ENCODE data around the gene DMAC2.
"Not testable (repeated sequence)": the region's sequence is repeated elsewhere in the genome, so short reads cannot be mapped to it uniquely, and the experiment has no call there.

The DMAC2 gene

DNA sequence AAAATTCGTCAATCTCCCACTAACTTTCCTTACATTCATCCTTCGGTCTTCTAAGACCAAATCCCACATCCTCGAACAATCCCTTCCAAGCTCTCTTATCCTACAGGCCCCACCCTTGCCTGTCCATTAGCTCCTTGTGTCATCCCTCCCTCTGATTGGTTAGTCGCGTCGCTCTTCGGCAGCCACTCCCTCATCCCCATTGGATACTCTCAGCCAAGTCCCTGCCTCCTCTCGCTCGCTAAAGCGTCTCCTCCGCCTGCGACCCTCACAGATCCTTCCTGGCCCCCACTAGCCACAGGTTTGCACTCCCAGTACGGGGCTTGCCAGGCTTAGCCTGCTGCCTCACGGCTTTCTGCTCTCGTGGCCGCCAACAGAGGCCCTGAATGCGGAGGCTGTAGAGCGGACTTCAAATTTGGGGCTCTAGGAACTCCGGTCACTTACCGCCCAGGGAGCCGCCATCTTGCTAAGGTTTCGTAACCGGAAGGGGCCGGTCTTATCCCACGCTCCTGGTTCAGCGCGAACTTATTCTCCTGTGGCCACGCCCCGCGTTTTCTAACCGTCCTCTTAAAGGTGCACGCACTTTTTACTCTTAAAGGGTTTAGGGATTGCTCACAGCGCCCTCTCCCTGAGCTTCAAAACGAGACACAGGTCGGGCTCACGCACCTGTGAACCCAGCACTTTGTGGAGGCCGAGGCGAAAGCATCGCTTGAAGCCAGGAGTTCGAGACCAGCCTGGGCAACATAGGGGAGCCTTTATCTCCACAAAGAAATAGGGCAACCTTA is at the start of gene DMAC2:
Gene DMAC2, minus strand, starts transcription at position 472 of the 782 bp plus-strand sequence. Its CDS starts 13 bp downstream, at position 459.
- peak; percentile 96 to 97 for DNase-seq

DNA sequence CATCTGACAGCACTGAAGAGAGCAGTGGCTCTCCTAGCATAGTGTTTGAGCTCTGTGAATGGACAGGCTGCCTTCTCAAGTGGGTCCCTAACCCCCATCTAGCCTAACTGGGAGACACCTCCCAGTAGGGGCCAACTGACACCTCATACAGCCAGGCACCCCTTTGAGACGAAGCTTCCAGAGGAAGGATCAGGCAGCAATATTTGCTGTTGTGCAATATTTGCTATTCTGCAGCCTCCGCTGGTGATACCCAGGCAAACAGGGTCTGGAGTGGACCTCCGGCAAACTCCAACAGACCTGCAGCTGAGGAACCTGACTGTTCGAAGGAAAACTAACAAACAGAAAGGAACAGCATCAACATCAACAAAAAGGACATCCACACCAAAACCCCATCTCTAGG is 47.2 kb upstream of the DMAC2 start:
- not testable (repeated sequence) for DNase-seq

DNA sequence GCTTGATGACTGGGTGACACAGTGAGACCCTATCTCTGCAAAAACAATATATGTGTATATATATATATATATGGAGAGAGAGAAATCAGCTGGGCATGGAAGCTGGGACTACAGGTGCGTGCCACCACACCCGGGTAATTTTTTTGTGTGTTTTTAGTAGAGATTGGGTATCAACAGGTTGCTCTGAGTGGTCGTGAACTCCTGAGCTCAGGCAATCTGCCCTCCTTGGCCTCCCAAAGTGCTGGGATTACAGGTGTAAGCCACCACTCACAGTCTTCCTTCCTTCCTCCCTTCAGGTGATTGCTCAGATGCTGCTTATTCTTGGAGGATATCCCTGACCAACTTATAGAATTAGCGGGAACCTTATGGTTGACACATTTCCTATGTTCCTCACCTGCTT is 45.1 kb upstream of the DMAC2 start:
- no peak for DNase-seq

DNA sequence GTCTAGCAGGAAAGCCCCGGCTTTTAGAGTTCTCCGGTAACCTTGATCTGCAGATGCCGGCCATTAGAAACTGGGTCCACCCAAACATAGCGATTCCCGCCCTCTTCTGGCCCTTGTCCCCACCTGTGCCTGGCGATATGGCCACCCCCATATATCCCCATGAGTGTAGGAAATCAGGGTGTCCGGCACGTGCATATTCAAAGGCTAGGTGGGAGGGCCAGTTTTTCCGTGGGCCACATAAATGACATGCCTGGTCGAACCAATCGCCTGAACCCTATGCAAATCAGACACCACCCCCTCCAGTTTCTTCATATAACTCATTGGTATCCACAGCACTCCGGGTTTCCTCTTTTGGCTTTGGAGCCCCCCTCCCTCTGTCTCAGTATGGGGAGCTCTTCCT is 40.6 kb upstream of the DMAC2 start:
- no peak for DNase-seq

DNA sequence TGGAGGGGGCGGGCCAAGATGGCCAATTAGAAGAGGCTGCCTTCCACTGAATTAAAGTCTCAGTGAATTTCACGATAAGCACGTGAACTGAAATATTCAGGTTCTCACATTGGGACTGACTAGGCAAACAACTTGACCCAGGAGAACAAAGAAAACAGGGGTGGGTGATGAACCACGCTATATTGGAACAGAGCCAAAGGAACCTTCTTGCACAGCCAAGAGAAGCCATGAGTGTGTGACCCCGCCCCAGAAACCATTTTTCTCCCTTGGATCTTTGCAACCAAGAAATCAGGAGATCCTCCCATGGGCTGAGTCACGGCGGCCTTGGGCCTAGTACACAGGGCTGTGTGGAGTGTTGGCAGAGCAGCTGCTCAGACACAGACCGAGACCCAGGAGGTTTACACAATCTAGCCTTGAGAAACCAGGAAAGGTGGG is 40.1 kb upstream of the DMAC2 start:
- DNase-seq, result no peak

DNA sequence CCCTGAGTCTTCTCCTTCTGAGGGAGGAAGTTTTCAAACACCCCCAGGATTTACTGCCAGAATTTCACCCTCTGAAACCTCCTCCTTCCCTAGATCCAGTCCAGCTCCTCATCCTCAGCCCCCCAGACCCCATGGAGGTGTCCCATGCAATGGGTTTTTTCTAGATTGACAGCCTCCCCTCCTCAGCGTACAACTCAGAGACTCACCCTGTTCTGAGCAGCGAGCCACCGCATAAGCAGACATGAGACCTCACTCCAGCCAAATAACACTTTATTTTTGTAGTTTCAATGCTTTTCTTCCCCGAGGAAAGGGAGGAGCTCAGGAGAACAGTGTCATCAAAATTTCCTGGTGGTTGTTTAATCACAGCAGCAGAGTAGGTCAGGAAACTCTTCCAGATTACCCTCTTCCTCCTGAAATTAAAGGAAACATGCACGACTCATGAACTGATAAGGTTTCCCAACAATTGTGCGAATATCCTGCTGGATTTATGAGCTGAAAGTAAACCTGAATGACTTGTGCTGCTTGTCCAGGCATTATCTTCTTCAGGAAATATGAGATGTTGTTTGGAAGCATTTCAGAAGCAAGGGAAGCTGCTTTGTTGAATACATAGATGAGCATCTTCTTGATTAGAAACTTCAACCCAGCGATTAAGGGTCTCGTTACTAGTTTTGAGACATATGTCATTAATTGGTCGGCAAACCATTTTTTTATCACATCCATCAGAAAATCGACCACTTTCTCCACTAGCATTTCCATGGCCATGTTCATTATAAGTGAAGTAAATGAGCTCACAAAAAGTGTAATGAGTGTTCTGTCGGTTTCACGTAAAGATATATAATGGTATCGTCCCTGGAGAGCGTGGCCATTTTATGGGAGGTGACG is 39.4 kb upstream of the DMAC2 start:
- DNase-seq, result no peak

DNA sequence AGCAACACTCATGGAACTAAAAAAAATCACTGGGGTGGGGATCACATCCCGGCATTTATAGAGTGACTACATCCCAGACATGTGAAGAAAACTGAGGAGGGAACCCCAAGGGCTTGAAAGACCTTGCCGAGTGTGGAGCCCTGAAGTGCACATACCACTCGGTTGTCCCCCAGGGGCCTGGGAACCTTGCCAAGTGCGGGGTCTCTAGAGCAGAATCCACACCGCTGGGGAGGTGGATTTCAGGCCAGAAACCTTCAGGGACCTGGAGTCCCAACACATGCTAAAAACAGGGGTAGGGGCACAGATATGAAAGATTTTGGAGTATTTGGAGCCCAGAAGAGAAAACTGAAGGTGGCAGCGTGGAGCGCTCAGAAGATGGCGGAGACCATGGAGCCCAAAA is 38.5 kb upstream of the DMAC2 start:
- no peak for DNase-seq

DNA sequence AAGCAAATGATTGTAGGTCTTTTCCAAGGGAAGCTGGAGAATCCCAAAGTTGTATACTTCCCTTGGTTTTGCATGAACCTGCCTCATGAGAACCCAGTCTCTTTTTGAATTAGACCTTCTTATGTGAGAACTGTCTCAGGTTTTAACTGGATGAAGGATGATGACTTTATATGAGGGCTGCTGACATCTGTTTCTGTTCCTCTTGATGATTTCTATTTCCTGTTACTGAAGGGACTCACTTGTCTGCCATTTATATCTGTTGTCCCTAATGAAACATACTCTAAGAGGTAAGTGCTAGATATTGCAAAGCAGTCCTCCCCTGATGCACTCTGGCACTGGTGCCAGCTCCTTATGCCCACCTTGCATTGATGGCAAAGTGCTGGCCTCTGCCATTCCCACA is 36.9 kb upstream of the DMAC2 start:
- no peak for DNase-seq

DNA sequence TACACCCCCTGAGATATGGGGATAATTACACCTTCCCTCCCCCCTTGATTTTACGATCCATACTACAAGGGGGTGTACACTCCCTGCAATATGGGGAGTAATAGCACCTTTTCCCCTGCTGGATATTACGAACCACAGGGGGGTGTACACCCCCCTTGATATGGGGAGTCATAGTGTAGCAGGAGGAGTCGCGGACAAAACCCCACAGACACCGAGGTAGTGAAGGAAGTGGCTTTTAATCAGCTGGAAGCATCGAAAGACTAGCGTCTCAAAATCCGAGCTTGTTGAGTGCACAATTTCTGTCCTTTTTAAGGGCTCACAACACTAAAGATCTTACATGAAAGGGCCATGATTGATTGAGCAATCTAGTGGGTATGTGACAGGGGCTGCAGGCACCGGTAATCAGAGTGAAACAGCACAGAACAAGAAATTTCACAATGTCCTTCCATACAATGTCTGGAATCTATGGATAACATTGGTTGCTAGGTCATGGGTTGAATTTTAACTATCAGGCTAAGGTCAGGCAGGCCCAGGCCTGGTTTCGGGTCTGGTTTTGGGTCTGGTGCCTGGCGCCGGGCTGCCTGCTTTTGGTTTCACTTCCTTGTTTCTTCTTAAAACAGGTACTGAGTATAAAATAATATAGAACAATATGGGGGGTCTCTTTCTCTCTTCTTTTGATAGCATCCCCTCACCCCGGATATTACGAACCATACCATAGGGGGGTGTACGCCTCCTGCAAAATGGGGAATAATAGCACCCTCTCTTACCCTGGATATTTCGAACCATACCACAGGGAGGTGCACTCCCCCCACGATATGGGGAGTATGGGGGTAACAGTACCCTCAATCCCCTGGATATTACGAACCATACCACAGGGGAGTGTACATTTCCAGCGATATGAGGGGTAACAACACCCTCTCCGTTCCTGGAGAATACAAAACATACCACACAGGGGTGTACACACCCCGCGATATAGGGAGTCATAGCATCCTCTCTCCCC is 23.8 kb upstream of the DMAC2 start:
- DNase-seq, result not testable (repeated sequence)

DNA sequence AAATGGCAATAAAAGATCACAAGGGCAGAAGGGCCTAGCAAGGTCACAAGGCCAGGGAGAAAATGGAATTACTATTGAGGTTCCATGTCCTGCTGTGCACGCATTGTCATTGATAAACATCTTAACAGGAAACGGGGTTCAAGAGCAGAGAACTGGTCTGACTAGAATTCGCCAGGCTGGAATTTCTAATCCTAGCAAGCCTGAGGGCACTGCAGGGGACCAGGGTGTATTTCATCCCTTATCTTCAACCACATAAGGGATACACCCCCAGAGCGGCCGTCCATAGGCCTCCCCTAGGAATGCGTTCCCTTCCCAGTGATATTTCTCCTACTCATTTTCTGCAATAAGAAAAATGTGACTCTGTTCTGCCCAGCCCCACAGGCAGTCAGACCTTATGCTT is 22.8 kb upstream of the DMAC2 start:
- DNase-seq, result no peak

DNA sequence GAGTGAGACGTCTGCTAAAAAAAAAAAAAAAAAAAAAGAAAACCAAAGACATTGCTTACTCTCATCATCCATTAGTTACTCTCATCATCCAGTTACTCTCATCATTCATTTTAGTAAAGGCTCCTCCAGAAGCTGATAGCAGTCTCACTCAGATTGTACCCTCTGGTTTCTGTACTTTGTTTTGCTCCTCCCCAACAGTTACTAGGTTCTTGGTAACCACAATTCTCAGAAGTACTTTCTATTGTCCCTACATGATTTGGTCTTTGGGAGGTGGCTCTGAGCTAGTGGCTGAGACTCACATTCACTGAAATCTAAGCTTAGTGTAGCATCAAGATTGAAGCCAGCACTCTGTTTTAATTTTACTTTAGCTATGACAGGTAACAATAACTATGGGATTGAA is 17.5 kb upstream of the DMAC2 start:
- DNase-seq, result no peak

DNA sequence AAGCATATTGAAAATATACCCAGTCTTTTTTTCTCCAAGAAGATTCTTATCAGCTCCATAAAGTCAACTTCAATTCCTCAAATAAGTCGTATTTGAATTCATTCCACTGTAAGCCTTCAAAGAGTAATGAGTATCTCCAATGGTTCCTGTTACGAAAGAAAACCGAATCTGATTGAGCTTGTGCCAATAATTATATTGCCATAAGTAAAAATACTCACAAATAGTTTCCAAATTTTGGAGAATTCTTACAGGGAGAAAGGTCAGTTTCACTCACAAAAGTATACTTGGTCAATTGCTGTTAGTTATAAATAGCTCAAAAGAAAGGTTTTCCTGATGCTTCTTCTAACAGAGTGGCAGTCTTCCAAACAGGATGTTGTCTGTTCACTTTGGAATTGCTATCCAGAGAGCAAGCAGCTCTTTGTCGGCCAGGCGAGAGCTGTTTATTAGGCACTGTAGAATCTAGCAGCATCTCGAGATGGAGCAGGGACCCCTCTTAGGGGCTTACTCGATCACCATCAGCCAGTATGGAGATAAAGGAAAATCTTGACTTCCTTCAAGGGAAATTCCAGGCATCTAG is 16.7 kb upstream of the DMAC2 start:
- no peak for DNase-seq

DNA sequence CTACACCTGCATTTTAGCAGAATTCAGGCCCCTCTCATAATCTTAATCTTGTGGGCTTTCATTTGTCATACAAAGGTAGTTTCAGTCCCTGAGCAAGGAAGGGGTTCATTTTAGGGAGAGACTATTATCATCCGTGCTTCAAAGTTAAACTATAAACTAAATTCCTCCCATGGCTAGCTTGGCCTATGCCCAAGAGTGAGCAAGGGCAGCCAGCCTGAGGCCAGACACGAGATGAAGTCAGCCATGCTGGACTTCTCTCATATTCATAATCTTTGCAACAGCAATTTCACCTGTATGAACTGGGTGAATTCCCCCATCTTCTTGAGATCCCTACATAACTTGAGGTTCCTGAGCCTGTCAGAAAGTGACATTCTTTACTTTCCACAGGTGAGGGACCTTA is 16.2 kb upstream of the DMAC2 start:
- DNase-seq, result no peak

DNA sequence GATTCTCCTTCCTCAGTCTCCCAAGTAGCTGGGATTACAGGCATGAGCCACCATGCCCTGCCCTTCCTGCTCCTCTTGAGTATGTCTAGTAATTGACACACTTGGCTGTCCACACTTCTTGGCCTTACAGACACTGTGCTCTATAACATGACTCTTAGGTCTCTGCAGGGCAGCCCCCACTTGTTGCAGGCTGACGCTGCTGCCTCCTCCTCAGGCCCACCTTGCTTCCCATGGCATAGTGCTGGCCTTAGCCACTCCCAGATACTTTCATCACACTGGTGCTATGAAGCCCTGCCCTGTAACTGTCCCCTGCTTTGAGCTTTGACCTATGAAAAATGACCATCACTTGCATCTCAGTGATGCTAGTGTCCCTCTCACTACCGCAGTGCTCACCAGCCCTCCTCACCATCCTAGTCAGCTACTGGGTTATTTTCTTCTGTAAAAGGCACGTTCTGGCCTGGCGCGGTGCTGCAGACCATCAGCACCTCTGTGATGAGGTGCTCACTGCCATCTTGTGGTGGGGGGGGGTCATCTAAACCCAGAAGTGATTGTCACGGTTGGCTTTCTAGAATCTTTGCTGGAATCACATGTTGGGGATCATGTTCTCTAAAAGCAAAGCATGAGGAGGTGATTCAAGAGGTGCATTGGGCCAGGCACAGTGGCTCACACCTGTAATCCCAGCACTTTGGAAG is 13.0 kb upstream of the DMAC2 start:
- DNase-seq, result no peak

DNA sequence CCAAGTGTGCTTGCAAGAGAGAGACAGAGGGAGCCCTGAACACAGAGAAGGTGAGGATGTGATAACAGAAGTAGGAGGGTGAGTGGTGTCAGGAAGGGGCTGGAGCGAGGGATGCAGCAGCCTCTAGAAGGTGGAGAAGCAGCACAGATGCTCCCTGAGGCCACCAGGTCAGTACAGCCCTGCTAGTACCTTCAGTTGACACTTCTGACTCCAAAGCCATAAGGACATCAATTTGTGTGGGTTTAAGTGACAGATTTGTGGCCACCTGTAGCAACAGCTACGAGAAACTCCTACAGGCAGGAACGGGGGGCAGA is 10.1 kb upstream of the DMAC2 start:
- no peak for DNase-seq

DNA sequence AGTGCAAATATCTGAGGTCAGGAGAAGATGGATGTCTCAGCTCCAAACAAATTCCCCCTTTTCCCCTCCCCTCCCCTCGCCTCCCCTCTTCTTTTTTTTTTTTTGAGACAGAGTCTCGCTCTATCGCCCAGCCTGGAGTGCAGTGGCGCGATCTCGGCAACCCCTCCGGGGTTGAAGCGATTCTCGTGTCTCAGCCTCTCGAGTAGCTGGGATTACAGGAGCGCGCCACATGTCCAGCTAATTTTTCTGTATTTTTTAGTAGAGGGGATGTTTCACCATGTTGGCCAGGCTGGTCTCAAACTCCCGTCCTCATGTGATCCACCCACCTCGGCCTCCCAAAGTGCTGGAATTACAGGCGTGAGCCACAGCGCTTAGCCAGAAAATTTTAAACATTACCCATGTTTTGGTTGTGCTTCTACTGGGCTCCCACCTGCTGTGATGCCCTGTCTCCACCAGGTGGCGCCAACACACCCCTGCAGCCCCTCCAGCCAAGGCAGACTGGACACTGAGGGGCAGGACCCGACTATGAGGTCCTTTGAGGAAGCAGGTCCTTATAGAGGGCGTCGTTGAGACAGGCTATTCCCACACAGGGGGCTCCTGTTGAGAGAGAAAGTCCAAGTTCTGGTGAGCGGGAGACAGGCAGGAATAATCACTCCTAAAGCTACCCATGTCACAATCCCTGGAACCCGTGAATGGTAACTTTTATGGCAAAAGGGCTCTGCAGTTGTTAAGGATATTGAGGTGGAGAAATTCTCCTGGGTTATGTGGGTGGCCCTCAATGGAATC is 9.6 kb upstream of the DMAC2 start:
- DNase-seq, result peak; percentile 86

DNA sequence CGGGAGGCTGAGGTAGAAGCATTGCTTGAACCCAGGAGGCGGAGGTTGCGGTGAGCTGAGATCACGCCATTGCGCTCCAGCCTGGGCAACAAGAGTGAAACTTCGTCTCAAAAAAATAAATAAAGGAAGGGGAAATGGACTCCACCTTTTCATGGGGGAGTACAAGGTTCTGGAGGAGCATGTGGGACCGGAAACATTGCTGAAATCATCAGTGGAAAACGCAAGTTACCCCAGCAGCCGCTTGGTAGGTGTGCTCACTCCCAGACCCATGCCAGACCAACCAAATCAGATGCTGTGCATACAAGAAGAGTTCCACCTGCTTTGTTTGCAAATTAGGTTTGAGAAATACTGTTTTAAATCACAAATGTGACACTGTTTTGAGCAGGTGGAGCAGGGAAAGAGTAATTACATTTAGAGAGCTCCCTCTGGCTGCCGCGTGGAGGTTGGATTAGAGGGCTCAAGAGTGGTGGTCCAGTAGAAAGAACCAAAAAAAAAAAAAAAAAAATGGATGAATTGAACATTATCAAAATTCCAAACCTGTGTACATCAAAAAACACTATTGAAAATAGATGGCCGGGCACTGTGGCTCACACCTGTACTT is 8.1 kb upstream of the DMAC2 start:
- peak in 1 of 2 experiments; percentile 13 for DNase-seq

DNA sequence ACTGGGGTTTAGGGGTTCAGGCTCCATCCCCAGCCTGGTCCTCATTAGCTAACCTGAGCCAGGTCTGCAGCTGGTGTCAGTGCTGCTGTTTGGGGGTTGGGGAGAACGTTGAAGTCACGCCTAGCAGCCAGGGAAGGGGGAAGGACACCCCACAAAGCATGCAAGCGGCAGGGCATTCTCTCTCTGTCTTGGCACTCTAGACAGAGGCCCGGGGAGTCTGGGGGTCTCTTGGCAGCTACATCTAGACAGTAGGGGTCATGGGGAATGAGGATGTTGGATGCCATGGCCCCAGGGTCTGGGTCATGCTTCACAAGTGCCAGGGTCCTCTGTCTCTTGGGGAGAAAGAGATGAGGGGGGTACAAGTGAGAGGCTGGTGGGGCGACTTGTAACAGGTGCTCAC is 5.9 kb upstream of the DMAC2 start:
- DNase-seq, result peak; percentile 8 to 9

DNA sequence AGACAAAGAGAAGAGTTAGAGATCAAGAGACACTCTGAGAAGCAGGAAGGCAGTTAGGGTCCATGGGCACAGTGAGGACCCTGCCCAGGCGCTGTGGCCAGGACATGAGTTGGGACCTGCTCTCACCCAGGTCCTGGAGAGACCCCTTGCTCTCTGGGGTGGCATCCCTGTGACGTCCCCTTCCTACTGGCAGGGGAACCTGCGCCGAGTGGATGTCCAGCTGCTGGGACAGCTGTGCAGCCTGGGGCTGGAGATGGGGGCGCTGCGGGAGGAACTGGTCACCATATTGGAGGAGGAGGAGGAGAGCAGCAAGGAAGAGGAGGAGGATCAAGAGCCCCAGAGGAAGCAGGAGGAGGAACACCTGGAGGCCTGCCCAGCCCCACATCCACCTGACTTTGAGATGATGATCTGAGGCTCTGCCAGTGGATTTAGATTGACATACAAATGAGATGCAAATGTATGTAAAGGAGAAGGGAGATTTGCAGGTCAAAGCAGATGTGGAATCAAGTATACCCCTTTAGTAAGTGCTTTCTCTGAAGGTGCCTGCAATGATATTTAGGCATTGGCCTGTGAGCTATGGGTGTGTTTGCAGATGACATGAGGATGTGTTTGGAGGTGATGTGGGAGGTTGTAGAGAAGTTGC is 4.2 kb upstream of the DMAC2 start:
- peak; percentile 10 to 12 for DNase-seq

All from activated T-cell treated with anti-CD3 and anti-CD28 coated beads, Interleukin-2, amount 50 U/mL, for 48 hours (primary cell).